ENCODE measurements around the gene SPAM1.

GRCh38 chr7:123917878-123918277 lies 7.2 kb upstream of the SPAM1 start:
- TF ChIP-seq CTCF (IDR thresholded peaks at IDR 0.05) (no peak), POLR2A (IDR thresholded peaks at IDR 0.05) (no peak)
